ENCODE results near the gene TNRC6B.

The TNRC6B gene

DNA sequence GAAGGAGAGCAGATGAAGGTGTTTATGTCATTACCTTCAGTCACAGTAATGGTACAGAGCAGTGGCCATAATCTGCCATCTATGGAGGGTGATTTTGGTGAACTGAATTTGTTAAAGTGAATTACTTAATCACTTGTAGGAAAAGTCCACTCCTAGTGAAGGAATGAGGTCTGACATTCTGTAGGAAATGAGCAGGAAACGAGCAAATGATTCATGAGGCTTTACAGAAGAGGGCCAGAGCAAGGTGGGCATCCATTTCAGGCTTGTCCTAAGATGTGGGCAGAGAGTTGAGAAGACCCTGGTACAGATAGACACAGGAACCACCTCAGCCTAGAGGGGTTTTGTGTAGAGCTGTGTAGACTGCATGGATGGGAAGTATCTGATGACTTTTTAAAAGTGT, 186.7 kb downstream of the TNRC6B start (continued):
- TF ChIP-seq ZNF658 (tag by site-specific recombination; IDR thresholded peaks at IDR 0.05) (no peak), ZFP41 (tag by site-specific recombination; IDR thresholded peaks at IDR 0.05; ENCODE audit: borderline replicate concordance) (no peak), ZNF266 (tag by site-specific recombination; IDR thresholded peaks at IDR 0.05; ENCODE audit: low read depth) (no peak)

GRCh38 chr22:40366068-40366467, 188.3 kb downstream of the TNRC6B start:
- no peaks in the 10 kb centered on the region for H3K4me1 ChIP-seq (ENCODE audit: control insufficient read depth, insufficient read depth, low read length)
- H3K36me3 ChIP-seq (ENCODE audit: control insufficient read depth in 2 of 2, insufficient read depth in 1 of 2, low read length in 2 of 2) = peaks cover 57 to 84% of the 10 kb centered on the region in 2 experiments
- CTCF ChIA-PET = no interaction called here
- POLR2A ChIA-PET = interaction anchor here (0.7 kb wide), 1 partner anchor 1317 kb away, joined by 5 read pairs; no protein-coding TSS in a partner anchor
- TF ChIP-seq ZNF202 (tag by site-specific recombination; IDR thresholded peaks at IDR 0.05; ENCODE audit: borderline replicate concordance) (no peak), ZNF112 (tag by site-specific recombination; IDR thresholded peaks at IDR 0.05) (no peak), ZNF2 (tag by site-specific recombination; IDR thresholded peaks at IDR 0.05) (no peak), SALL2 (tag by site-specific recombination; IDR thresholded peaks at IDR 0.05; ENCODE audit: borderline replicate concordance) (no peak), GLIS2 (tag by site-specific recombination; IDR thresholded peaks at IDR 0.05) (no peak), HOXA7 (CRISPR knock-in tag; IDR thresholded peaks at IDR 0.05; ENCODE audit: borderline replicate concordance) (no peak), ZBTB8A (tag by site-specific recombination; IDR thresholded peaks at IDR 0.05) (no peak), ZNF513 (tag by site-specific recombination; IDR thresholded peaks at IDR 0.05) (no peak), ZNF155 (tag by site-specific recombination; IDR thresholded peaks at IDR 0.05) (no peak), REPIN1 (tag by site-specific recombination; IDR thresholded peaks at IDR 0.05; ENCODE audit: low read depth) (no peak), ZNF692 (tag by site-specific recombination; IDR thresholded peaks at IDR 0.05) (no peak), ZXDB (tag by site-specific recombination; IDR thresholded peaks at IDR 0.05) (no peak)
- TF ChIP-seq, protein P1, sequence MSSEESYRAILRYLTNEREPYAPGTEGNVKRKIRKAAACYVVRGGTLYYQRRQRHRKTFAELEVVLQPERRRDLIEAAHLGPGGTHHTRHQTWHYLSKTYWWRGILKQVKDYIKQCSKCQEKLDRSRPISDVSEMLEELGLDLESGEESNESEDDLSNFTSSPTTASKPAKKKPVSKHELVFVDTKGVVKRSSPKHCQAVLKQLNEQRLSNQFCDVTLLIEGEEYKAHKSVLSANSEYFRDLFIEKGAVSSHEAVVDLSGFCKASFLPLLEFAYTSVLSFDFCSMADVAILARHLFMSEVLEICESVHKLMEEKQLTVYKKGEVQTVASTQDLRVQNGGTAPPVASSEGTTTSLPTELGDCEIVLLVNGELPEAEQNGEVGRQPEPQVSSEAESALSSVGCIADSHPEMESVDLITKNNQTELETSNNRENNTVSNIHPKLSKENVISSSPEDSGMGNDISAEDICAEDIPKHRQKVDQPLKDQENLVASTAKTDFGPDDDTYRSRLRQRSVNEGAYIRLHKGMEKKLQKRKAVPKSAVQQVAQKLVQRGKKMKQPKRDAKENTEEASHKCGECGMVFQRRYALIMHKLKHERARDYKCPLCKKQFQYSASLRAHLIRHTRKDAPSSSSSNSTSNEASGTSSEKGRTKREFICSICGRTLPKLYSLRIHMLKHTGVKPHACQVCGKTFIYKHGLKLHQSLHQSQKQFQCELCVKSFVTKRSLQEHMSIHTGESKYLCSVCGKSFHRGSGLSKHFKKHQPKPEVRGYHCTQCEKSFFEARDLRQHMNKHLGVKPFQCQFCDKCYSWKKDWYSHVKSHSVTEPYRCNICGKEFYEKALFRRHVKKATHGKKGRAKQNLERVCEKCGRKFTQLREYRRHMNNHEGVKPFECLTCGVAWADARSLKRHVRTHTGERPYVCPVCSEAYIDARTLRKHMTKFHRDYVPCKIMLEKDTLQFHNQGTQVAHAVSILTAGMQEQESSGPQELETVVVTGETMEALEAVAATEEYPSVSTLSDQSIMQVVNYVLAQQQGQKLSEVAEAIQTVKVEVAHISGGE (tag by site-specific recombination; conservative IDR thresholded peaks at IDR 0.05; ENCODE audit: low read depth) = no peak
- no peak overlapping the region for H3K27ac ChIP-seq (ENCODE audit: extremely low read depth, low read depth, low read length)
- H3K4me3 ChIP-seq (ENCODE audit: low read depth, low read length) = no peak overlapping the region
- H3K9me3 ChIP-seq (ENCODE audit: control insufficient read depth, insufficient read depth, low read depth, low read length) = no peaks in the 10 kb centered on the region

GRCh38 chr22:40367342-40367741, 189.6 kb downstream of the TNRC6B start:
- H3K4me3 ChIP-seq (ENCODE audit: low read depth, low read length) = no peak overlapping the region
- ChIA-PET CTCF (interaction anchor here (1.3 to 1.6 kb wide), 2 partner anchors 19 to 21 kb away, joined by 4 to 5 read pairs; partner anchors contain the start of gene ADSL), POLR2A (no interaction called here)
- no peak for TF ChIP-seq ZNF501 (tag by site-specific recombination; IDR thresholded peaks at IDR 0.05)
- no peak for TF ChIP-seq ZNF654 (tag by site-specific recombination; IDR thresholded peaks at IDR 0.05; ENCODE audit: low read depth)
- TF ChIP-seq, protein P2, sequence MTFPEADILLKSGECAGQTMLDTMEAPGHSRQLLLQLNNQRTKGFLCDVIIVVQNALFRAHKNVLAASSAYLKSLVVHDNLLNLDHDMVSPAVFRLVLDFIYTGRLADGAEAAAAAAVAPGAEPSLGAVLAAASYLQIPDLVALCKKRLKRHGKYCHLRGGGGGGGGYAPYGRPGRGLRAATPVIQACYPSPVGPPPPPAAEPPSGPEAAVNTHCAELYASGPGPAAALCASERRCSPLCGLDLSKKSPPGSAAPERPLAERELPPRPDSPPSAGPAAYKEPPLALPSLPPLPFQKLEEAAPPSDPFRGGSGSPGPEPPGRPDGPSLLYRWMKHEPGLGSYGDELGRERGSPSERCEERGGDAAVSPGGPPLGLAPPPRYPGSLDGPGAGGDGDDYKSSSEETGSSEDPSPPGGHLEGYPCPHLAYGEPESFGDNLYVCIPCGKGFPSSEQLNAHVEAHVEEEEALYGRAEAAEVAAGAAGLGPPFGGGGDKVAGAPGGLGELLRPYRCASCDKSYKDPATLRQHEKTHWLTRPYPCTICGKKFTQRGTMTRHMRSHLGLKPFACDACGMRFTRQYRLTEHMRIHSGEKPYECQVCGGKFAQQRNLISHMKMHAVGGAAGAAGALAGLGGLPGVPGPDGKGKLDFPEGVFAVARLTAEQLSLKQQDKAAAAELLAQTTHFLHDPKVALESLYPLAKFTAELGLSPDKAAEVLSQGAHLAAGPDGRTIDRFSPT (tag by site-specific recombination; IDR thresholded peaks at IDR 0.05) = no peak
- TF ChIP-seq ZNF514 (tag by site-specific recombination; IDR thresholded peaks at IDR 0.05) = no peak
- no peak for TF ChIP-seq SP2 (tag by site-specific recombination; IDR thresholded peaks at IDR 0.05)
- TF ChIP-seq ZSCAN30 (tag by site-specific recombination; IDR thresholded peaks at IDR 0.05) = no peak
- no peak for TF ChIP-seq ZNF335 (tag by site-specific recombination; conservative IDR thresholded peaks at IDR 0.05)
- TF ChIP-seq, protein P3, sequence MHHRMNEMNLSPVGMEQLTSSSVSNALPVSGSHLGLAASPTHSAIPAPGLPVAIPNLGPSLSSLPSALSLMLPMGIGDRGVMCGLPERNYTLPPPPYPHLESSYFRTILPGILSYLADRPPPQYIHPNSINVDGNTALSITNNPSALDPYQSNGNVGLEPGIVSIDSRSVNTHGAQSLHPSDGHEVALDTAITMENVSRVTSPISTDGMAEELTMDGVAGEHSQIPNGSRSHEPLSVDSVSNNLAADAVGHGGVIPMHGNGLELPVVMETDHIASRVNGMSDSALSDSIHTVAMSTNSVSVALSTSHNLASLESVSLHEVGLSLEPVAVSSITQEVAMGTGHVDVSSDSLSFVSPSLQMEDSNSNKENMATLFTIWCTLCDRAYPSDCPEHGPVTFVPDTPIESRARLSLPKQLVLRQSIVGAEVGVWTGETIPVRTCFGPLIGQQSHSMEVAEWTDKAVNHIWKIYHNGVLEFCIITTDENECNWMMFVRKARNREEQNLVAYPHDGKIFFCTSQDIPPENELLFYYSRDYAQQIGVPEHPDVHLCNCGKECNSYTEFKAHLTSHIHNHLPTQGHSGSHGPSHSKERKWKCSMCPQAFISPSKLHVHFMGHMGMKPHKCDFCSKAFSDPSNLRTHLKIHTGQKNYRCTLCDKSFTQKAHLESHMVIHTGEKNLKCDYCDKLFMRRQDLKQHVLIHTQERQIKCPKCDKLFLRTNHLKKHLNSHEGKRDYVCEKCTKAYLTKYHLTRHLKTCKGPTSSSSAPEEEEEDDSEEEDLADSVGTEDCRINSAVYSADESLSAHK (tag by site-specific recombination; IDR thresholded peaks at IDR 0.05) = no peak
- H3K27ac ChIP-seq (ENCODE audit: extremely low read depth, low read depth, low read length) = no peak overlapping the region
- peaks cover 57 to 71% of the 10 kb centered on the region in 2 experiments for H3K36me3 ChIP-seq (ENCODE audit: control insufficient read depth in 2 of 2, insufficient read depth in 1 of 2, low read length in 2 of 2)
- peaks cover 1% of the 10 kb centered on the region for H3K4me1 ChIP-seq (ENCODE audit: control insufficient read depth, insufficient read depth, low read length)
- H3K9me3 ChIP-seq (ENCODE audit: control insufficient read depth, insufficient read depth, low read depth, low read length) = no peaks in the 10 kb centered on the region
